Activated naive CD8-positive, alpha-beta T cell (primary cell): ENCODE results near the gene LYRM7.
"Not testable (repeated sequence)": the region's sequence is repeated elsewhere in the genome, so short reads cannot be mapped to it uniquely, and the experiment has no call there.

Source experiments
- H3K27ac Mint-ChIP-seq: one replicate; pipeline ENCODE4 v1.8.0; 2021; ENCODE audit warnings: mixed read lengths
- H3K27me3 Mint-ChIP-seq: one replicate; pipeline ENCODE4 v1.8.0; 2021; ENCODE audit warnings: mixed read lengths
- H3K36me3 Mint-ChIP-seq: one replicate; pipeline ENCODE4 v1.8.0; 2021; ENCODE audit warnings: mixed read lengths
- H3K4me1 Mint-ChIP-seq: one replicate; pipeline ENCODE4 v1.8.0; 2021; ENCODE audit warnings: low read depth, mixed read lengths
- H3K4me3 Mint-ChIP-seq: one replicate; pipeline ENCODE4 v1.8.0; 2021; ENCODE audit warnings: mild to moderate bottlenecking, mixed read lengths
- H3K9me3 Mint-ChIP-seq: one replicate; pipeline ENCODE4 v1.8.0; 2021; ENCODE audit warnings: low read depth, mixed read lengths

The LYRM7 gene

DNA sequence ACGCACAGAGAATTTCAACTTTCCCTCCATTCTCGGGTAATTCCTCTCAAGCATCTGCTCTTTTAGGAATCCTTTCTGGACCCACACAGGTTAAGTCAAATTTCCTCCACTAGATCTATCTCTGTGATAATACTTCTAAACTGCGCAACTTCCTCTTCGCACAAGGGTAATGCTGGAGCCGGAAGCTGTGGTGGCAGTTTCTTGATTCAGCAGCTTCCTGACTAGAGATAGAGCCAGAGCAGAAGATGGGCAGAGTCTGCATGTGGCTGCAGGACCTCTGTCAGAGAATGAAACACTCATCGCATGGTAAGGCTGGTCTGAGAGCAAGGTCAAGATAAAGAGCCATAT, 82.1 kb downstream of the LYRM7 start:
- H3K27ac Mint-ChIP-seq: peak overlapping the region; percentile 97
- H3K9me3 Mint-ChIP-seq: no peaks in the 10 kb centered on the region
- H3K4me1 Mint-ChIP-seq: peaks cover 75% of the 10 kb centered on the region
- H3K36me3 Mint-ChIP-seq: peaks cover 5% of the 10 kb centered on the region
- H3K27me3 Mint-ChIP-seq: no peaks in the 10 kb centered on the region
- H3K4me3 Mint-ChIP-seq: peak overlapping the region; percentile 94

GRCh38 chr5:131254025-131254424, 83.3 kb downstream of the LYRM7 start:
- H3K27me3 Mint-ChIP-seq, H3K36me3 Mint-ChIP-seq, H3K9me3 Mint-ChIP-seq: not testable (repeated sequence)
- peaks cover 83% of the 10 kb centered on the region for H3K4me1 Mint-ChIP-seq
- peak overlapping the region; percentile 94 for H3K4me3 Mint-ChIP-seq
- peak overlapping the region; percentile 97 for H3K27ac Mint-ChIP-seq

GRCh38 chr5:131254741-131255140, 84.0 kb downstream of the LYRM7 start:
- peaks cover 8% of the 10 kb centered on the region for H3K36me3 Mint-ChIP-seq
- H3K4me1 Mint-ChIP-seq: peaks cover 87% of the 10 kb centered on the region
- no peaks in the 10 kb centered on the region for H3K9me3 Mint-ChIP-seq
- no peaks in the 10 kb centered on the region for H3K27me3 Mint-ChIP-seq
- peak overlapping the region; percentile 94 for H3K4me3 Mint-ChIP-seq
- peak overlapping the region; percentile 97 for H3K27ac Mint-ChIP-seq
